Thyroid gland (tissue), 4 donors: ENCODE results near the gene GRM4. TPM values are rescaled to one million over a fixed set of nuclear protein-coding genes. Genes with fewer than 3 reads are reported as not detected.

Experiments
- DNase-seq, 2 donors: peaks; one replicate each; pipeline ENCODE4 v3.0.0-alpha.2; 2019
- H3K27ac ChIP-seq, 3 donors: fragments of 200-600 bp; sonication (generic); 1 replicate in 2 of 3; 2 replicates in 1 of 3; pipeline ENCODE4 v1.5.1; 2016 to 2019; ENCODE audit warnings: mild to moderate bottlenecking in 1 of 3, moderate library complexity in 1 of 3
- H3K27me3 ChIP-seq: fragments of 200-600 bp; sonication (generic); one replicate; pipeline ENCODE4 v1.5.1; 2019
- H3K36me3 ChIP-seq, 2 donors: fragments of 200-600 bp; sonication (generic); one replicate each; pipeline ENCODE4 v1.5.1; 2016 to 2019
- H3K4me1 ChIP-seq, 2 donors: fragments of 200-600 bp; sonication (generic); one replicate each; pipeline ENCODE4 v1.5.1; 2017 to 2019
- H3K4me3 ChIP-seq, 3 donors: fragments of 200-600 bp; sonication (generic); replicated peaks in 1 of 3; 1 replicate in 2 of 3; 2 replicates in 1 of 3; pipeline ENCODE4 v1.5.1; 2016; ENCODE audit warnings: mild to moderate bottlenecking in 1 of 3
- H3K9me3 ChIP-seq: fragments of 200-600 bp; sonication (generic); one replicate; pipeline ENCODE4 v1.5.1; 2017
- POLR2A ChIP-seq, 2 donors: fragments of 450-650 bp; IDR thresholded peaks; one replicate each; pipeline ENCODE4 v1.6.1; 2017; ENCODE audit warnings: antibody characterized with exemption in 2 of 2, mild to moderate bottlenecking in 2 of 2, moderate library complexity in 1 of 2
- WGBS, 2 donors: methylation state at CpG; one replicate each; pipeline ENCODE4 v1.1.5; 2017; 5-methylcytosine and 5-hydroxymethylcytosine counted together
- intact Hi-C: fragments of 100-400 bp; cut with DNase I; formaldehyde crosslinking; loops from one replicate; pipeline ENCODE4 v1.15.1; 2023
- total RNA-seq, 4 donors: library from RNA; depleted of rRNA; stranded (reverse); fragments of >200 nt; gene quantifications; one replicate each; pipeline ENCODE4 v1.2.3, GENCODE V29; 2016
- TF ChIP-seq, protein P1 (sequence below), 6 experiments: fragments of 200-600 bp in 3 of 6; fragments of 450-650 bp in 3 of 6; sonication (generic) in 3 of 6; IDR thresholded peaks; one replicate each; pipeline ENCODE4 v1.5.1; 2016 to 2019; ENCODE audit warnings: antibody characterized with exemption in 6 of 6, mild to moderate bottlenecking in 2 of 6, inconsistent platforms in 1 of 6, moderate library complexity in 1 of 6

Gene GRM4
- total RNA-seq, 4 donors from 2014 or later = under 0.01 TPM; not detected in 3

DNA sequence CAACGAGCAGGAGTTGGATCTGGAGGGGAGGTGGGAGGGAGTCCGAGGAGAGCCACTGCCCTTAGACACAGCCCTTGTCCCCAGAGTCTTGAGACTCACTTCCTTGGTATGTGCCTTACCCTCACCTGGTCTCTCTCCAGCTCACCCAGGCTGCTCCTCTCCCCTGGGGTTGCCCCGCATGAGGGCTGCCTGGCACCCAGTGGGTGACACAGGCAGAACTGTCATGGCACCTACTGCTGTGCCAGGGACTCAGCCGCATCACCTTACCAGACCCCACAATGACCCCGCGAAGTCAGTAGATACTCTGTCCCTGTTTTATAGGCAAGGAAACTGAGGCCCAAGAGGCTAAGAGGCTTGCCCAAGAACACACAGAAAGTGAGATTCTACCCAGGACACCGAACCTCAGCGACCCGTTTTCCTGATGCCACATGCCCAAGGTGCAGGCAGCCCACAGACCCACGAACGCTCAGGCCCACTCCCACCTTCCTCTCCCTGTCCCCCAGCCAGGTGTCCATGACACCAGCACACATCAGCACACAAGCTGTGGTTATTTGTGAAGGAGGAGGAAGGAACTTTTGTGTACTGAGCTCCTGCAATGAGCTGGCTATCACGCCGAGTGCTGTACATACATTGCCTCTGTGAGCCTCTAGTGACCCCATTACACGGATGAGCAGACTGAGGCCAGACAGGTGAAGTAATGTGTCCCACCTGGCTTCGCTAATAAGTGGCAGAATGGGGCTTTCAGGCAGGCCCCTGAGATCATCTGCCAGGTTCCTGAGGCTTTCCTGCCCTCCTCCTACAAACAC lies 168.1 kb downstream of the GRM4 start:
- no peaks in the 10 kb centered on the region for H3K27me3 ChIP-seq
- no peak overlapping the region for H3K4me3 ChIP-seq
- no peaks in the 10 kb centered on the region for H3K36me3 ChIP-seq
- 87 to 89% methylated on average over 12 to 15 of the region's 15 CpGs for WGBS, 2 donors
- no peak overlapping the region for H3K27ac ChIP-seq
- intact Hi-C loops = no loop called here
- no peak for DNase-seq
- TF ChIP-seq POLR2A (IDR thresholded peaks at IDR 0.05) = no peak
- TF ChIP-seq, protein P1, sequence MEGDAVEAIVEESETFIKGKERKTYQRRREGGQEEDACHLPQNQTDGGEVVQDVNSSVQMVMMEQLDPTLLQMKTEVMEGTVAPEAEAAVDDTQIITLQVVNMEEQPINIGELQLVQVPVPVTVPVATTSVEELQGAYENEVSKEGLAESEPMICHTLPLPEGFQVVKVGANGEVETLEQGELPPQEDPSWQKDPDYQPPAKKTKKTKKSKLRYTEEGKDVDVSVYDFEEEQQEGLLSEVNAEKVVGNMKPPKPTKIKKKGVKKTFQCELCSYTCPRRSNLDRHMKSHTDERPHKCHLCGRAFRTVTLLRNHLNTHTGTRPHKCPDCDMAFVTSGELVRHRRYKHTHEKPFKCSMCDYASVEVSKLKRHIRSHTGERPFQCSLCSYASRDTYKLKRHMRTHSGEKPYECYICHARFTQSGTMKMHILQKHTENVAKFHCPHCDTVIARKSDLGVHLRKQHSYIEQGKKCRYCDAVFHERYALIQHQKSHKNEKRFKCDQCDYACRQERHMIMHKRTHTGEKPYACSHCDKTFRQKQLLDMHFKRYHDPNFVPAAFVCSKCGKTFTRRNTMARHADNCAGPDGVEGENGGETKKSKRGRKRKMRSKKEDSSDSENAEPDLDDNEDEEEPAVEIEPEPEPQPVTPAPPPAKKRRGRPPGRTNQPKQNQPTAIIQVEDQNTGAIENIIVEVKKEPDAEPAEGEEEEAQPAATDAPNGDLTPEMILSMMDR (IDR thresholded peaks at IDR 0.05) = no peak
- H3K9me3 ChIP-seq = no peaks in the 10 kb centered on the region
- no peaks in the 10 kb centered on the region for H3K4me1 ChIP-seq

DNA sequence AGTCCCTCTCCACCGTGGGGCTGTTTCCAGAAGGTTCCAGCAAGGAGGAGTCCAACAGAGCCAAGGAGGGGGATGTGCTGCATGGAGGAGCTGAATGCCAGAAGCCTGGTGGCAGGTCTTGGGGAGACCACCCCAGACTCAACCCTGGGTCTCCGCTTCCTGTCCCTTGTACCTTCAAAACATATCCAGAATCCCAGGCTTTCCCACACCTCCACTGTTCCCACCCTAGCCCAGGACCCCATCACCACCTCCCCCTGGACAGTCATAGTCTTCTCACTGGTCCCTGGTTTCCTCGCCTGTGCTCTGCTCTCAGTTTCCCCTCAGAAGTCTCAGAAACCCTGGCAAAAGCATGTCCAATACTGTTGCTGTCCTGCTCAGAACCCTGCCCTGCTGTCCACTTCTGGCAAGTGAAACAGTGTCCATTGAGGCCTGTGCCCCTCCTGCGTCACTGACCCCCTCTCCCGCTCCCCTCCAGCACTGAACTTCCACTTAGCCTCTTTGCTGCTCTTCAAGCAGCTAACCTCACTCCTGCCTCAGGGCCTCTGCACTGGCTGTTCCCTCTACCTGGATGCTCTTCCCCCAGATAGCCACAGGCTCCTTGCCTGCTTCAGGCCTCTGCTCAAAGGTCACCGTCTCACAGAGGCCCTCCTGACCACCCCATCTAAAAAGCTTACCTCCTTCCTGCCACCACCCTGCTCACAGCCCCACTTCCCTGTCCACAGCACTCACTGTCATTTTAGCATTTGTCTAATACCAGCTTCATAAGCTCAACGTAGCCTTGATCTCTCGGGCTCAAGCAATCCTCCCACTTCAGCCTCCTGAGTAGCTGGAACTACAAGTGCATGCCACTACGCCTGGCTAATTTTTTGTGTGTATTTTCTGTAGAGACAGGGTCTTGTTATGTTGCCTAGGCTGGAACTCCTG lies 169.2 kb downstream of the GRM4 start:
- Histone ChIP-seq H3K36me3 (no peaks in the 10 kb centered on the region), H3K27ac (no peak overlapping the region), H3K4me3 (no peak overlapping the region), H3K27me3 (no peaks in the 10 kb centered on the region), H3K9me3 (no peaks in the 10 kb centered on the region), H3K4me1 (no peaks in the 10 kb centered on the region)
- TF ChIP-seq, protein P1 (IDR thresholded peaks at IDR 0.05) = no peak
- TF ChIP-seq POLR2A (IDR thresholded peaks at IDR 0.05) = no peak
- 81% methylated on average over 8 to 9 of the region's 9 CpGs for WGBS, 2 donors
- intact Hi-C loops = no loop called here
- no peak for DNase-seq

DNA sequence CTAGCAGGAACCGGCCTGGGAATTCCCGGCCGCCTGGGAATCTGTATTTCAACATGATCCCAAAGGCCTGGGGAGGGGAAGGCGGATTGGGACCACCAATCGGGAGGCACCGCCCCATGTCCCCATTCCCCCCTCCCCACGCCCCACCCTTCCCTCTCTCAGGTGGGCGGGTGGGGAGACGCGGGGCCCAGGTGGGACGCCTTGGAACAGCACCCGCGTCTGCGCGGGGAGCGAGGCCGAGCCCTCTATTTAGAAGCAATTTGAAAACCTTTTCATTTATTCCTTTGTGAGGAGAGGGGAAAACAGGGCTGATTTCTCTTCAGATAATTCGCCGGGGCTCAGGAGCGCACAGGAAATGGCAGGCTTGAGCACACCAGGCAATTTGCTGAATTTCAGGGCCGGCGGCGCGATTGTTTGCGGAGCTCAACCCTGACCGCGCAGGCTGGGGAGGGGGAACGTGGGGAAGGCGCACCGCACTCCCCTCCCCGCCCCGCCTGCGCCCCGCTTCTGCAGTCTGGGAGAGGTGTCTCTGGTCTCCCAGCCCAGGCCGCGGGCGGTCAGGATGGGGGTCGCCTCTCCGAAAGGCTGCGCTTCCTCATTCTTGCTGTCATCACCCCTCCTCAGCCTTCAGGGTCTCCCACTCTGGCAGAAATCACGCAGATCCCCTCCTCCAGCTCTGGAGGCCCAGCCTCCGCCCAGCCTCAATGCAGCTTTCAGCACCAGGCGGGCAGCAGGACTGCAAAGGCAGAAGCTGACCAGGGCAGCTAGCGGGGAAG lies 170.0 kb downstream of the GRM4 start:
- Histone ChIP-seq H3K36me3 (no peaks in the 10 kb centered on the region), H3K4me1 (no peaks in the 10 kb centered on the region), H3K27ac (no peak overlapping the region), H3K4me3 (no peak overlapping the region), H3K9me3 (no peaks in the 10 kb centered on the region), H3K27me3 (no peaks in the 10 kb centered on the region)
- TF ChIP-seq, protein P1 (IDR thresholded peaks at IDR 0.05) = no peak
- TF ChIP-seq POLR2A (IDR thresholded peaks at IDR 0.05) = no peak
- intact Hi-C loops = no loop called here
- no peak for DNase-seq
- 14 to 23% methylated on average over 35 to 44 of the region's 44 CpGs for WGBS, 2 donors

DNA sequence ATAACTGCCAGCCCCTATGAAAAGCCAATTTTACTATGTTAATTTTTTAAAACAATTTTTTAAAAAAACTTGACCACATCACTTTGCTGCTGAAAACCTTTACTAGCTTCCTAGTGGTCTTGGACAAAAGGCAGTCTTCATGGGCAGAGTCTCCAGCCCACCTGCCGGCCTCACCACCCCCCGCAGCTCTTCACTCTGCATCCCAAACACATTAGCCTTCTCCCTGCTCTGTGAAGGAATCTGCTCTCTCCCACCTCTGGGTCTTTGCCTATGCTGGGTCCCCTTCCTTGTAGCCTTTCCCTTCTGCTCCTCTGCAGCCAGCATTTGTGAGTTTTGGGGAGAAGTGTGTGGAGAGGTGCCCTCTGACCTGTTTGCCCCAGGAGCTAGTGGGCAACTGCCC lies 171.4 kb downstream of the GRM4 start:
- H3K36me3 ChIP-seq = no peaks in the 10 kb centered on the region
- H3K4me1 ChIP-seq = no peaks in the 10 kb centered on the region
- H3K4me3 ChIP-seq = no peak overlapping the region
- WGBS, 2 donors = 47 to 51% methylated on average over 2 of the region's 2 CpGs
- no peak overlapping the region for H3K27ac ChIP-seq
- DNase-seq = no peak
- H3K9me3 ChIP-seq = no peaks in the 10 kb centered on the region
- no peaks in the 10 kb centered on the region for H3K27me3 ChIP-seq
- TF ChIP-seq, protein P1 (IDR thresholded peaks at IDR 0.05) = no peak
- no peak for TF ChIP-seq POLR2A (IDR thresholded peaks at IDR 0.05)
- intact Hi-C loops = no loop called here
